NT2/D1 (cell line): ENCODE results near the gene CDH8.
"Not testable (repeated sequence)": the region's sequence is repeated elsewhere in the genome, so short reads cannot be mapped to it uniquely, and the experiment has no call there.

ENCODE experiments used
- DNase-seq: peaks from one replicate; pipeline ENCODE4 v3.0.0-alpha.2; 2011; ENCODE audit warnings: low read depth, low spot score
- H3K27me3 ChIP-seq: 2 replicates; pipeline ENCODE4 v1.6.0; 2011; ENCODE audit warnings: mild to moderate bottlenecking; ENCODE audit not compliant: insufficient read length, insufficient read depth
- H3K36me3 ChIP-seq: 2 replicates; pipeline ENCODE4 v1.6.1; 2011; ENCODE audit warnings: mild to moderate bottlenecking, low read length, mixed read lengths; ENCODE audit not compliant: insufficient read depth, insufficient read length
- H3K4me1 ChIP-seq: 2 replicates; pipeline ENCODE4 v1.5.1; 2011; ENCODE audit not compliant: insufficient read depth, insufficient read length
- H3K4me3 ChIP-seq: 2 replicates; pipeline ENCODE4 v1.5.1; 2011; ENCODE audit warnings: low read depth; ENCODE audit not compliant: insufficient read length
- H3K9ac ChIP-seq: 2 replicates; pipeline ENCODE4 v1.6.0; 2011; ENCODE audit warnings: low read depth; ENCODE audit not compliant: insufficient read length
- H3K9me3 ChIP-seq: 2 replicates; pipeline ENCODE4 v1.5.1; 2011; ENCODE audit warnings: mild to moderate bottlenecking, low read length; ENCODE audit not compliant: insufficient read depth
- SUZ12 ChIP-seq: IDR thresholded peaks from 2 replicates; pipeline ENCODE4 v1.6.1; 2011; ENCODE audit not compliant: insufficient read length, insufficient read depth; ENCODE audit errors: extremely low read depth
- YY1 ChIP-seq: IDR thresholded peaks from 2 replicates; pipeline ENCODE4 v1.6.1; 2011; ENCODE audit not compliant: insufficient read length, insufficient read depth
- ZNF274 ChIP-seq: IDR thresholded peaks from 2 replicates; pipeline ENCODE4 v1.6.1; 2011; ENCODE audit warnings: mild to moderate bottlenecking, low read depth, low read length

Gene CDH8

GRCh38 chr16:61812251-61812650 is 224.0 kb downstream of the CDH8 start:
- Histone ChIP-seq H3K36me3 (no peaks in the 10 kb centered on the region), H3K9me3 (no peaks in the 10 kb centered on the region), H3K9ac (no peak overlapping the region), H3K4me3 (no peak overlapping the region), H3K27me3 (no peaks in the 10 kb centered on the region), H3K4me1 (no peaks in the 10 kb centered on the region)
- peak; percentile 50 for DNase-seq
- TF ChIP-seq SUZ12 (no peak), YY1 (no peak), ZNF274 (no peak)

- Histone ChIP-seq H3K4me1 (no peaks in the 10 kb centered on the region), H3K9ac (no peak overlapping the region), H3K4me3 (no peak overlapping the region), H3K27me3 (no peaks in the 10 kb centered on the region), H3K9me3 (no peaks in the 10 kb centered on the region), H3K36me3 (no peaks in the 10 kb centered on the region)
- DNase-seq = no peak
- TF ChIP-seq SUZ12 = no peak
- no peak for TF ChIP-seq ZNF274
- TF ChIP-seq YY1 = no peak
Measured at GRCh38 chr16:61807551-61807950, 228.7 kb downstream of the CDH8 start.

DNA sequence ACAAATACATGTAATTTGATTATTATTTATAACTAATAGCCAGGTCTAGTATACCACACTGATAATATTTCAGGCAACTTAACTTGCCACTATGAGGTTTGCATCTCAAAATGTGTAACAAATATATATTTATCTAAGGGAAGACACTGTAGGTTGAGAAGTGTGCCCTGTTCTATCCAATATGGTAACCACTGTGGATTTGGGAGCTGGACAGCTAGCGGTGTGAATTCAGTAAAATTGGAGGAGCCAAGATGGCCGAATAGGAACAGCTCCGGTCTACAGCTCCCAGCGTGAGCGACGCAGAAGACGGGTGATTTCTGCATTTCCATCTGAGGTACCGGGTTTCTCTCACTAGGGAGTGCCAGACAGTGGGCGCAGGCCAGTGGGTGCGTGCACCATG is 235.0 kb downstream of the CDH8 start:
- not testable (repeated sequence) for H3K4me1 ChIP-seq, H3K9ac ChIP-seq, DNase-seq

GRCh38 chr16:61798741-61799140 is 237.5 kb downstream of the CDH8 start:
- DNase-seq = no peak
- Histone ChIP-seq H3K4me3 (no peak overlapping the region), H3K27me3 (no peaks in the 10 kb centered on the region), H3K4me1 (no peaks in the 10 kb centered on the region), H3K9me3 (0 out of 2 replicates have a peak, but pooled peaks cover 3% of the 10 kb centered on the region), H3K9ac (no peak overlapping the region), H3K36me3 (no peaks in the 10 kb centered on the region)
- TF ChIP-seq YY1 = no peak
- no peak for TF ChIP-seq SUZ12
- no peak for TF ChIP-seq ZNF274

More for the DNA sequence above, 235.0 kb downstream of the CDH8 start:
- not testable (repeated sequence) for H3K27me3 ChIP-seq, H3K36me3 ChIP-seq, H3K9me3 ChIP-seq
- peak overlapping the region; percentile 24 for H3K4me3 ChIP-seq

GRCh38 chr16:61797961-61798507 is 238.2 kb downstream of the CDH8 start:
- H3K9ac ChIP-seq = no peak overlapping the region
- no peak for DNase-seq
- H3K9me3 ChIP-seq = 0 out of 2 replicates have a peak, but pooled peaks cover 3% of the 10 kb centered on the region
- TF ChIP-seq YY1 (no peak), SUZ12 (no peak), ZNF274 (no peak)
- H3K36me3 ChIP-seq = no peaks in the 10 kb centered on the region
- H3K4me1 ChIP-seq = no peaks in the 10 kb centered on the region
- H3K27me3 ChIP-seq = no peaks in the 10 kb centered on the region
- no peak overlapping the region for H3K4me3 ChIP-seq

- DNase-seq = no peak
- H3K9ac ChIP-seq = no peak overlapping the region
- no peaks in the 10 kb centered on the region for H3K36me3 ChIP-seq
- no peak overlapping the region for H3K4me3 ChIP-seq
- H3K4me1 ChIP-seq = no peaks in the 10 kb centered on the region
- 0 out of 2 replicates have a peak, but pooled peaks cover 3% of the 10 kb centered on the region for H3K9me3 ChIP-seq
- no peak for TF ChIP-seq ZNF274
- H3K27me3 ChIP-seq = no peaks in the 10 kb centered on the region
Measured at GRCh38 chr16:61797296-61797795, 238.9 kb downstream of the CDH8 start.

DNA sequence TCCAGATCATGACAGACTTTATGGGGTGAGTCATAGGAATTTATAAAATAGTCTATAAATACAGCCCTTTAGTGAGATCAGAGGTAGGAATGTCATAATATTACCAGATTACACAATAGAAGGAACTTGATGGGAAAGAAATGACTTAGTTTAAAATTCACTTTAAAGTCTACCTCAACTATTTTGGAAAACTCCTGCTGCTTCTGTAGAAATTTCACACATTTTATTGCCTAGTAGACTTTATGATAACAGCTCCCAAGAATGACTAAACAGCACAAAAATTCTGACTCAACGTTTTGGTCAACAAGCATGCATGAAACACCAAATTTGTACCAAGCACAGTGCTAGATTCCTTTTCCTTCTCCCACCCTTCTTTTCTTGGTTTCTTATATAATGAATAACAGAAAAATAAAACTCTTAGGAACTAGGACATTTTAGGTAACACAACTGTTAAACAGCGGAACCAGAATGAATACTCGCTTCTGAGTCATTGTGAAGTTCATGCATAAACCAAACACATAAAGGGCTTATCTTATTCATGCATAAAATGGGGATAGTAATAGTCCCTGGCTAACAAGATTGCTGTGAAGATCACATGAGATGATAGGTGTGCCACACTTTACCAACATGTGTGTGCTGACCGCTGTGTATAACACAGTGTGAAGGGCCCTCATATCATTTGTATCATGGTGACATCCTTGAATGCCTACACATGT is 243.9 kb downstream of the CDH8 start:
- no peaks in the 10 kb centered on the region for H3K4me1 ChIP-seq
- H3K36me3 ChIP-seq = no peaks in the 10 kb centered on the region
- no peak for TF ChIP-seq ZNF274
- TF ChIP-seq SUZ12 = no peak
- TF ChIP-seq YY1 = no peak
- no peaks in the 10 kb centered on the region for H3K9me3 ChIP-seq
- DNase-seq = no peak
- H3K4me3 ChIP-seq = no peak overlapping the region
- no peak overlapping the region for H3K9ac ChIP-seq
- no peaks in the 10 kb centered on the region for H3K27me3 ChIP-seq
